GM18867 (cell line): ENCODE measurements around the gene FPR1.

Experiments
- ATAC-seq: cut with Tn5 transposase; IDR thresholded peaks from one replicate; pipeline ENCODE4 v1.9.1; 2021; ENCODE audit warnings: mild to moderate bottlenecking, moderate library complexity; ENCODE audit not compliant: unreplicated experiment

FPR1 gene, protein sequence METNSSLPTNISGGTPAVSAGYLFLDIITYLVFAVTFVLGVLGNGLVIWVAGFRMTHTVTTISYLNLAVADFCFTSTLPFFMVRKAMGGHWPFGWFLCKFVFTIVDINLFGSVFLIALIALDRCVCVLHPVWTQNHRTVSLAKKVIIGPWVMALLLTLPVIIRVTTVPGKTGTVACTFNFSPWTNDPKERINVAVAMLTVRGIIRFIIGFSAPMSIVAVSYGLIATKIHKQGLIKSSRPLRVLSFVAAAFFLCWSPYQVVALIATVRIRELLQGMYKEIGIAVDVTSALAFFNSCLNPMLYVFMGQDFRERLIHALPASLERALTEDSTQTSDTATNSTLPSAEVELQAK

DNA sequence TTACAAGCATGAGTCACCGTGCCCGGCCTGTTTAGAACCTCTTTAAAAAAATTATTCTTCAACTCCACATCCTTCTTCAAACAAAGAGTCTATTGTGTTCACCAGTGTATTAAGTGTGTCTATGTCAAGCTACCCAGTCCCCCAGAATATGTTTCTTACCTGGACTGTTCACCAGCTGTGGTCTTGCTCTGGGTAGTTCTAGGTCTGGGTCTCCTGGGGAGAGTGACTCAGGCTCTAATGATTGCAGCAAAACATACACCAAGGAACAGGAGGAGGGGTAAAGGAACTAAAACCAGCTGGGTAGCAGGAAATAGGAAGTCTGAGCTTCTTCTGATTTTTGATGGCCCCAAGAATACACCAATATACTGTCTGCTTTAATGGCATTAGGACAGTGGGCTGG is at the start of gene FPR1:
FPR1 (minus strand) TSS at position 224 of the 400 bp plus-strand sequence. CDS start 4,884 bp downstream, outside the sequence.
- no peak for ATAC-seq

DNA sequence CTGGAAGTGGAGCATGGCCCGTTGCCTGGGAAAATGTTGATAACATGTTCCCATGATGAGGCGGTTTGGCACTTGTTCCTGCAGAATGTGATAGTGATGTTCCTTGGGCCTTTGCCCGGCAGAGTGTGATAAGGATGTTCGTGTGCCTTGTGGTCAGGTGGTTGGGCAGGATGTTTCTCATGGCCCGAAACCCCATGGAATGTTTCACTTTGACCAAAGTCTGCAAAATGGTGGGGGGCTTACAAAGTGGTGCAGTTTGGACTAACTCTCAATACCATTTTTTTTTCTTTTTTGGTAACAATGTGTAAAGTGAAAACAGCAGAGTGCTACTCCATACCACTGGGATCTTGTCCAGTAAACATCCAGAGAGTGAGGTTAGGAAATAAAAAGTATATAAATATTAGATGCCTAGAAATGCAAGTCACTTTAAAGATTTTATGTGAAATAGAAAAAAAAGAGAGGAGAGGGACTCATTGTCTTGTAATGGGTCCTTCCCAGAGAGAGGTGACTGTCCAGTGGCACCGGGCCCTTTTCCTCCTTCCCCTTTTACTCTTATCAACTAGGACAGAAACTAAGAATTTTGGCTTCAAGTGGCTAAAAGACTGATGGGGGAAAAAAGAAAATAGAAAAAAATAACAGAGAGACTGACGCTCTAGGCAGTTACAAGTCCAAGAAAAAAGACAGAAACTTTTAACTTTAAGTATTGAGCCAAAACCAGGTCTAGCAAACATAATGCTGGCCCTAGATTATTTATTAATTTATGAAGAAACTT is 49.0 kb upstream of the FPR1 start:
- no peak for ATAC-seq

DNA sequence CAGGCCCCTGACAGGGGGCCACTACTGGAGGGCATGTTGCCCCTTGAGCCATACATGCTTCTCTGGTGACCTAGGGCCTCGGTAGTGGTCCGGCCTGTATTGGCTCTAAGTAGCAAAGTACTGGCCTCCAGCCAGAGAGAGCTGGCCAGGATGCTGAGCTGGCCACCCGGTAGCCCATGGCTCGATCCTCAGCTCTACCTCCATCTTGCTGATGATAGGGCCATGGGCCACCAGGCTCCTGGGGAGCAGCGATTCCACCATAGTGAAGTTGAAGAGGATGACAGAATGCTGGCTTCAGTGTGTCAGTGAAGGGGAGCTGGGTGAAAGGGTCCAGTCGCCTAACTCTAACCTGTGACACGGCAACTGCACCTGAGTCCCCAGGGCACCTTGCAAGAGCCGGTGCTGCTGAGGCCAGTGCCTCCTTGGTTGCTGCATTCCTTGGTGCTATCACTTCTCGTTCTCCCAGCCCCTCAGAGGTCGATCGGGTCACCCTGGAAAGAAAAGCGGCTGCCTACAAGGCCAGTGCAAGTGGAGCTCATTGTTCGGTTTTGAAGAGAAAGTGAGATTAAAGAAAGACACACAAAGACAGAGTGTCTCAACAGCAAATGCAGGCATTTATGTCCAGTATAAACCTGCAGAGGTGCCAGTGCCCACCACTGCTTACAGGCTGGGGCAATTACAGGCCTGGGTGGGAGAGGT is 48.2 kb upstream of the FPR1 start:
- ATAC-seq, result no peak

DNA sequence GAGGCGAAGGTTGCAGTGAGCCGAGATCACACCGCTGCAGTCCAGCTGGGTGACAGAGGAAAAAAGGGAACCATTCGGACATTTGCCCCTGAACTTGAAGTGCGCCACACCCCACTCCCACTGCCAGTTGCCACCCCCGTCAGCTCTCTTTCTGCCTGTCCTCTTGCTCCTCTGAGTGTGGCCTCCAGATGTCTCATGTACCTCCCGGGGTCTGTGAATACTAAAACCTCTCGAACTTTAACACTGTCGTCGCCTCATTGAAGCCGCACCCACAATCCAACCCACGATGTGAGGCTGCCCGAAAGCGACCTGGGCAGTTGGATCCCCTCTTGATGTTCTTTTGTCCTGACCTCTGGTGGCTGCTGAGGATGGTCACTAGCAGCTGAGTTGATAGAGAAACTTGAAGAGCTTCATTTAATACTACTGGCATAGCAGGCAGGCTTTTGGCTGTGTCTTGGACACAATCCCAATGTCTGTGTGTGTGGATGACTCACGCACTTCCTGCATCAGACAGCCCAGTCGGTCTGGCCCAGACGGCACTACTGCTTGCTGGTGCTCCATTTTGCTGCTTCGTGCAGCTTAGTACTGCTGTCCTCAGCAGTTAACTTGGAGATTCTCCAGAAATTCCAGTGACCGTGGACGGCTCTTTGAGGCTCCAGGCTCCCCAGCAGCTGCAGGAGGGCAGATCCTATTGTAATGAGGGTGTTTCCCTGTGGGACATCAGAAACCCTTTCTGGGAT is 47.5 kb upstream of the FPR1 start:
- no peak for ATAC-seq

DNA sequence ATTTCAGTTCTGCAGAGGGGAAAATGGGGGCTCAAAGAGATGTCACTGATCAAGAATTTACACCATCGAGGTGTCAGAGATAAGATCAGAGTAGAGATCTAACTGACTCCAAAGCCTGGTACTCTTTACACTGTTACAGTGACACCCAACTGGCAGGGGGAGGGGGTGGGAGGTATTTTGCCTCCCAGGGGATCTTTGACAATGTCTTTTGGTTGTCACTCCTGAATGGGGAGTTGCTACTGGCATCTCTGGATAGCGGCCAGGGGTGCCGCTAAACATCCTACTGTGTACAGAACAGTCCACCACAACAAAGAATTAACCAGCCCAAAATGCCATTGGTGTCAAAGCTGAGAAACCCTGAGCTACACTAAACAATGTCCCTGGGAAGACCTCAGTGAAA is 46.4 kb upstream of the FPR1 start:
- no peak for ATAC-seq

DNA sequence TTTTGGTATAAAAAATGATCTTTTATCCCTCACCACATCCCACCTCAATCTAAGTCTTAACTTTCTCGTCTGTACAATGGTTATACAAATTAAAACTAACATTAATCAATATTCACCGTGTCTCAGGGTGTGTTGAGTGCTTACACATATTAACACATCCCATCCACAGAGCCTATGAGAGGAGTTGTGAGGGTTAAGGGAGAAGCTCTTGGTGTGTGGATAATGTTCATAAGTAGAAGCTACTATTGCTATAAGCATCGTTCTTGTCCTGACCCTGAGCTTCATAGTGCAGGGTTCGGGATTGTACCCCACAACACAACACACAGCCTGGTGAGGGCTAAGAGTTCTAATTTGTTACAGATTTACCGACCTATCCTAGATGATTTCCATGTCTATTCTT is 45.8 kb upstream of the FPR1 start:
- no peak for ATAC-seq

DNA sequence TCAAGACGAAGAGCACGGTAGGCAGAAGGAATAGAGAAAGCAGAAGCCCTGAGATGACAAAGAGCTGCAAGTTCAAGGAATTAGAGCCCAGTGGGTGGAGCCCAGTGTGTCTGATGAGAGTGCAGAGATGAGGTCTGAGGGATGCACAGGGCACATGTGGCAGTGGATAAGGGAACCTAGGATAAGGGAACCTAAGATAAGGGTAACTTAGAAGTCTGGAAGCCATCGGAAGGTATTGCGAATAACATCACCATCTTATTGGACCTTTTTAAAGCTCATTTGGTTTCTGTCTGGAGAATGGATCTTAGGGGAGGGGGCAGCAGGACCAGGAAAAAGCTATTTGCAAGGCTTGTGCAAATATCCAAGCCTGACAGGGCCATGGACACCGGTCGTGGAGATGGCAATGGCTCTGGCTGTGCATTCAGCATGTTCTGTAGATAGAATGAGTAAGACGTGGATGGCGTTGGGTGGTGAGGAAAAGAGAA is 44.6 kb upstream of the FPR1 start:
- no peak for ATAC-seq

DNA sequence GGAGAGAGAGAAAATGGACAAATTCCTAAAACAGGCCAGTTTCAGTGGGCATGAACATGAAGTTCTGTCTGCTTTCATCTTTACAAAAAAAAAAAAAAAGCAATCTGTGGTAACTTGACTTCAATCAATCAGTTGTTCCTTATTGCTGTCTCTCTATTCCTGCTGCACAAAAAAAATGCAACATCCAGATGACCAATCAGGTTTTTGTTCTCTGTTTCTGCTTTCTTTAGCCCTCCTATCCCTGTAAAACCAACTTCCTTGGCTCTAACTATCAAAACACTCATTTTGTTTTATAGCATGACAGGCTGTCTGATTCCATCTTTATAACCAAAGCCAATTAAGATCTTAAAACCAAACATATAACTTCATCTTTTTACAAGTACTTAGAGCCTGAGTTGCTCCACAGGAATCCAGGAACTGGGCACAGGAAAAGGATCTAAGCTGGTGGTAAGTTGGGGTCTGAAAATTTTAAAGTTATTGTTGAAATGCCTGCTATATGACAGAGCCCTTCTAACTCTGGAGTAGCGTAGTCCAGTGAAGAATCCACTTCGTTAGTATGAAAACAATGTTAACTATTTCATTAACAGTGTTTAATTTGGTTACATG is 43.3 kb upstream of the FPR1 start, which contains the start of gene FPR3:
FPR3 (plus strand) TSS at position 273 of the 606 bp plus-strand sequence. CDS start 28,592 bp downstream, outside the sequence.
- ATAC-seq, result no peak

DNA sequence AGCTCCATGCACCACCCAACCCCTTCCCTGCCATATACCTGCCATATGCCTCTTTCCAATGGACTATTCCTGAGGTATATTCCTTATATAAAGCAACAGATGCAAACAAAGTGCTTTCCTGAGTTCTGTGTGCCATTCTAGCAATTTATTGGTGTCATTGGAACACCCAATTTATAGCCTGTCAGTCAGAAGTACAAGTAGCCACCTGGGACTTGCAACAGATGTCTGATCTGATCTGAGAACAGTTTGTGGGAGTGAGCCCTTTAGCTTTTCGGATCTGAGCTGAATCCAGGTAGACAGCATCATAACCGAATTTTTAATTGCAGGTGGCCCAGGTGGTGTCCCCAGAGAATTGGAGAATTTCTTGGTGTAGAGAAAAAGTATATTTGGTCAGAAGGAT is 42.3 kb upstream of the FPR1 start:
- ATAC-seq, result no peak

DNA sequence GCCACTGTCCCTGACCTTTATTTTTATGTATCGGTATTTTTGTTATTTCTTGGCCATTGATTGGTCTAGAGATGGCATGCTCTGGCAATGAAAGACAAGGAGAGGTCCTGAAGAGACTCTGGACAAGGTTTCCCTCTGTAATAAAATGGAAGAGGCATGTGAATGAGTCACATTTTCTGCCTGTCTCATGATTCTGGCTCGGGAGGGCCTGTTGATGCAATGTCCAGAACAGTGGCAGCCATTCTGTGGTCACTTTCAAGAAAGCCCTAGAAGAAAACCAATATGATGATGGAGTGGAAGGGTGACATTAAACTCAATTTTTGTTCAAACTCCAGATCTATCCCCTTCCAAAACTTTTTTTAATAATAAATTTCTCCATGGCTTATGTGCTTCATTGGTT is 41.3 kb upstream of the FPR1 start:
- no peak for ATAC-seq

DNA sequence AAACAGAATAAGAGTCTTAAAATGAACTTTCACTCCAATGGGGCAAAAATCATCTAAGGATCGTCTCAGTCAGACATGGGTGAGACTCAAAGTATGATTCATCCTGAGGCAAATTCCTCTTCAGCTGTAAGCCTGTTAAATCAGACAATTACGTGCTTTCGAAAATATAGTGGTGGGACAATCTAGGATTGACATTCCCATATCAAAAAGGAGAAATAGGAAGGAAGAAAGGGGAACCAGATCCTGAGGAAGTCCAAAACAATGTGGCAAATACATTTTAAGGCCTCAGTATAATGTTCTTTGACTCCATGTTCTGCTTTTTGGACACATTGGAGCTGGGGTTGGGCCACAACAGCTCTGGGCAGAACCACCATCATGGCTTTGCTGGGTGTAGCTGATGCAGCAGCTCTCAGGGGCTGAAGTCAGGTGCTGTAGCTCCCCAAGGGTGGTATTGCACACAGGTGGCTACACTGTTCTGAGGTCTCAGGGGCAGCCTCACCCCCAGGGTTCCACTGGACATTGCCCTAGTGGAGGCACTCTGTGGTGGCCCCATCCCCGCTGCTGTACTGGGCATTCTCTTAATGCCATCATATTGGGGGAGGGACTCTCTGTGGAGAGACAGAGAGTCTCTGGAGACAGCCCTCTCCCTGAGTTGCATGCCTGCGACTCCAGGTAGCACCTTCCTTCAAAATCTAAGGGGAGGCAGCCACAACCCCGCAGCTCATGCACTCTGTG is 37.5 kb upstream of the FPR1 start:
- ATAC-seq, result no peak

DNA sequence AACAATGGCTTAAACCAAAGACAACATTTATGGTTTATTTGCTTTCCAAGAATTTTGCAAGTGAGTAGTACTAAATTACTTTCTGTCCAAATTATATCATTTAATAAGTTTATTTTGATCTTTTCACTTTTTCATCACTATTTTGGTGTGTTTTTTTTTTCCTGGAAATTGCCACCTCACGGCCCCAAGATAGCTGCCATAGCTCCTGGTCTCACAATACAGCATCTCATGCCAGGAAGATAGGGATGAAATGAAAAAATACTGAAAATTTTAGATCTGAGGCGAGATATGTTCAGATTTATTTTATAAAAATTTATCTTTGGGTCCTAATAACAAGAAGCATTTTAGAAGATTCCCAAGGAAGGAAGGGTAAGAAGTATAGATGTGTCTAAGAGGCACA is 36.4 kb upstream of the FPR1 start:
- ATAC-seq, result no peak

DNA sequence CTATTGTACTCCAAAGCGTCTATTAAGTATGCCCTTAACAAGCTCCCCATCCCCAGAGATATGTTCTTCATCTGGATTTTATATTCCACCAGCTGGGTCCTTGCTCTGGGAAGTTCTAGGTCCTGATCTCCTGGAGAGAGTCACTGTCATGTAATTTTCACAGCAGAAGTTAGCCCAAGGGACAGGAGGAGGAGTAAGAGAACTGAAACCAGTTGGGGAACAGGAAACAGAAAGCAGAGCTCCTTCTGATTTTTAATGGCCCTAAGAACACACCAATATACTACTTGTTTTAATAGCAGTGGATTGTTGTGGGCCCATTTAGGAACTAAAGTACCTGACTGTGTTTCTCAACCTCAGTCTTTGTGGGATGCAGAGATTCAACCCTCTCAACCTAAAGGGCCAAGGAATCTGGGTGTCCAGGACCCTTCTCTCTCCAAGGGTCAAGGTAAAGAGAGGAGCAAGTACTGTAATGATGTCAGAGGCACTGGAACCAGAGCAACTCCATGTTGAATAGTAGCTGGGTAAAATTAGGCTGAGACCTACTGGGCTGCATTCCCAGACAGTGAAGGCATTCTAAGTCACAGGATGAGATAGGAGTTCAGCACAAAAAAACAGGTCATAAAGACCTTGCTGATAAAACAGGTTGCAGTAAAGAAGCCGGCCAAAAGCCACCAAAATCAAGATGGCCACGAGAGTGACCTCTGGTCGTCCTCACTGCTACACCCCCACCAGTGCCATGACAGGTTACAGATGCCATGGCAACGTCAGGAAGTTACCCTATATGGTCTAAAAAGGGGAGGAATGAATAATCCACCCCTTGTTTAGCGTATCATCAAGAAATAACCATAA is 35.2 kb upstream of the FPR1 start:
- ATAC-seq, result no peak

DNA sequence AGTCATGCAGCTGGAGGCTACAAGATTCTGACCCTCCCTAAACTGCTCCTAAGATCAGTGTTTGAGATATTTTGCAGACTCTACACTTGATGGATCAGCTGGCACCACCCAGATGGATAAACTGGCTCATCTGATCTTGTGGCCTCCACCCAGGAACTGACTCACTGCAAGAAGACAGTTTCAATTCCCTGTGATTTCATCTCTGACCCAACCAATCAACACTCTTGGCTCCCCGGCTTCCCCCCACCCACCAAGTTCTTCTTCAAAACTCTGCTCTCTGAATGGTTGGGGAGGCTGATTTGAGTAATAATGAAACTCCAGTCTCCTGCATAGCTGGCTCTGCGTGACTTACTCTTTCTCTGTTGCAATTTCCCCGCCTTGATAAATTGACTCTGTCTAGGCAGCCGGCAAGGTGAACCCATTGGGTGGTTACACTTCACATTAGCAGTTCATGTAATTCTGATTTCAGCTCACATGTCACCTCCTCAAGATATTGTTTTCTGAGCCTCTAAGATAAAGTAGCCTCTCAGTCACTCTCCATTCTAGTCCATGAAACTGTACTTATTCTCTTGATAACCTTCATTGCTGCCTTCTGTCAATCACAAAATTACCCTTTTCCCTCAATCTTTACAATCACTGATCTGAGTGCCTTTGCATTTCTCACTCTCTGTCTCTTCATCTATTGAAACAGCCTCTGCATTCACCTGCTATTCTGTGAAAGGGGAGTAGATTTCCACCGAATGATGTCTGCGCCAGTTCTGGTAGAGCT is 33.4 kb upstream of the FPR1 start:
- no peak for ATAC-seq

DNA sequence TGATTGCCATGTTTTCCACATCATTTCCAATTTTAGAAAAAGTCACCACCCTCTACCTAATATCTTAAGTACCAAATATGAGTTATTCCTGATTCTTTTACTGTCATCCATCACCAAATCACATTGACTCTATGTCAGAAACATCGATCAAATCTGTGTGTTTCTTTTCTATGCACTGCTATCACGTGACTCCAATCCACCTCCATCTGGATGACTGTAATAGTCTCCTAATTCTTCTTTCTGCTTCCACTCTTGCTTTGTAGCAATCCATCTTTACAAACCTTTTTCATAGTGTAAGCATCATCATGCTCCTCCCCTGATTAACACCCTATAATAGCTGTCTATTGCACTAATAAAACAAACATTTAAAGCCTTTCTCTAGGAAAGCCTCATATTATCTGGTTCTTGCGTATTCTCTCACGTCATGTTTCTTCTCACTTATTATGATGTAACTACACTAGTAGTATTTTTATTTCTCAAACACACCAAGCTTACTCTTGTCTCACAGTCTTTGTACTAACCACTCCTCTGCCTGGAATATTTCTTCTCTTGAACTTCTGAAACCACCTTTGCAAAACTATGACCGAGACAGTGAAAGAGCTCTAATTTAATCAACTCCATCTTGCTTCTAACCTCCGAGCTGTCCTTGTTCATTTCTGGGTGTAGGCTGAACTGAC is 32.6 kb upstream of the FPR1 start:
- no peak for ATAC-seq

DNA sequence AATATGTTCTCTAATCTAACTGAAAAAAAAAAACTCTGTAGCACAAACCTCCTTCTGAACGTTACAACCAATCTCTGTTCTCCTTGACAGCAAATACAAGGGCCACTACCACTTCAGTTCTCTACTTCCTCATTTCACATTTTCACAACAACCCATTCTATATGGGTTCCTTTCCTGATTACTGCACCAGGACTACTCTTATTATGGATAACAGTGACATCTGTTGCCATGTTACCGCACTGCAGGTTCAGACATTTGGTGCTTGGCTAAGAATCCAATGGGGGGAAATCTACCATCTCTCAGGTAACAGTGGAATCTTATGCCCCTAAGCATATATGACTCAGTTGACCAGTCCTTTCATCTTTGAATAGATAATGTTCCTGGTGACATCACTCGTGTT is 31.7 kb upstream of the FPR1 start:
- ATAC-seq, result no peak

DNA sequence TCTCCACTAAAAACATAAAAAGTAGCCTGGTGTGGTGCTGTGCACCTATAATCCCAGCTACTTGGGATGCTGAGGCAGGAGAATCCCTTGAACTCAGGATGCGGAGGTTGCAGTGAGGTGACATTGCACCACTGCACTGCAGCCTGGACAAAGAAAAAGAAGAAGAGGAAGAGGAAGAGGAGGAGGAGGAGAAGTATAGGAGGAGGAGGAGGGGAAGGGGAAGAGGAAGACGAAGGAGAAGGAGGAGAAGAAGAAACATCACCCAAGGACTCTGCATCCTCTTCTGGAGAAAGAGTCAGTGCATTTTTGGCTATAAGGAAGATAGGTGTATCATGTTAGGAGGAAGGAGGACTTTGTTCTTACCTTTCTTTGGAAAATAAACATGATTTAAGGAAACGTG is 30.3 kb upstream of the FPR1 start:
- ATAC-seq, result no peak

DNA sequence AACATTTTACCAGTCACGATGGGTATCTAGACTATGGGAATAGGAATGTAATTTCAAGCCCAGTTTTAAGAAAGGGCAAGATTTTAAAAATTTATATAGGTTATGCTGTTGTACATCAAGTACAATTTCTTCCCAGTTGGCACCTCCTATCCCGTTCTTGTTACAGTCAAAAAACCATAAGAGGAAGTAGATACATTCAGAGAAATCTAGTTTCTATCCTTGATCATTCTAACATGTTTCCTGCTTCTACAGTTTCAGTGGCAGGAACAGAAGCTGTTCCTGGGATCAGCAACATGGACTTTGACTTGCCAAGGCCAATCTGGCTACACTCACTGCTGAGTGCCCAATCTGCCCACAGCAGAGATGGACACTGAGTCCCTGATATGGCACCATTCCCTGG is 28.6 kb upstream of the FPR1 start:
- ATAC-seq, result no peak
